Natural killer cell (primary cell): ENCODE data around the gene CCDC8. TPM values are rescaled to one million over a fixed set of nuclear protein-coding genes. Genes with fewer than 3 reads are reported as not detected.

Experiments used
- ATAC-seq, 3 donors: fragments of 150-1000 bp in 2 of 3; fragments of 200-7000 bp in 1 of 3; cut with Tn5 transposase; 1 replicate in 1 of 3; 2 replicates in 2 of 3; pipeline ENCODE4 v1.10.0; 2021; ENCODE audit warnings: mild to moderate bottlenecking in 2 of 3, moderate library complexity in 2 of 3
- DNase-seq, 2 donors: peaks; one replicate each; pipeline versions ENCODE4 v3.0.0 to v3.0.0-alpha.2; 2013 to 2021; ENCODE audit warnings: mixed read lengths in 1 of 2
- H3K27ac ChIP-seq: one replicate; pipeline ENCODE4 v1.5.1; 2013; ENCODE audit warnings: mild to moderate bottlenecking, low read length
- H3K27me3 ChIP-seq: one replicate; pipeline ENCODE4 v1.6.1; 2013; ENCODE audit warnings: low read length; ENCODE audit not compliant: control insufficient read depth, insufficient read depth
- H3K36me3 ChIP-seq: one replicate; pipeline ENCODE4 v1.6.1; 2013; ENCODE audit warnings: low read length; ENCODE audit not compliant: control insufficient read depth, insufficient read depth
- H3K4me1 ChIP-seq: one replicate; pipeline ENCODE4 v1.6.1; 2013; ENCODE audit warnings: low read length; ENCODE audit not compliant: control insufficient read depth, insufficient read depth
- H3K4me3 ChIP-seq: one replicate; pipeline ENCODE4 v1.5.1; 2013; ENCODE audit warnings: low read length
- H3K9me3 ChIP-seq: one replicate; pipeline ENCODE4 v1.6.1; 2013; ENCODE audit warnings: low read length; ENCODE audit not compliant: control insufficient read depth, insufficient read depth
- H3K27ac Mint-ChIP-seq, 2 donors: one replicate each; pipeline ENCODE4 v1.8.0; 2022; ENCODE audit warnings: mild to moderate bottlenecking in 2 of 2, mixed read lengths in 2 of 2, moderate library complexity in 1 of 2
- H3K27me3 Mint-ChIP-seq, 2 donors: one replicate each; pipeline ENCODE4 v1.8.0; 2022; ENCODE audit warnings: low read depth in 2 of 2, mixed read lengths in 2 of 2
- H3K36me3 Mint-ChIP-seq: one replicate; pipeline ENCODE4 v1.8.0; 2022; ENCODE audit warnings: mixed read lengths
- H3K4me1 Mint-ChIP-seq, 2 donors: one replicate each; pipeline ENCODE4 v1.8.0; 2022; ENCODE audit warnings: mixed read lengths in 2 of 2
- H3K4me3 Mint-ChIP-seq: one replicate; pipeline ENCODE4 v1.8.0; 2022; ENCODE audit warnings: mild to moderate bottlenecking, moderate library complexity, mixed read lengths
- H3K9me3 Mint-ChIP-seq, 2 donors: one replicate each; pipeline ENCODE4 v1.8.0; 2022; ENCODE audit warnings: mixed read lengths in 2 of 2
- WGBS: methylation state at CpG from one replicate; pipeline ENCODE4 v1.1.7; 2013; ENCODE audit warnings: missing lambda C conversion rate; ENCODE audit not compliant: insufficient coverage; 5-methylcytosine and 5-hydroxymethylcytosine counted together
- intact Hi-C: fragments of 100-400 bp; cut with micrococcal nuclease; formaldehyde crosslinking; loops from one replicate; pipeline ENCODE4 v1.14.2; 2022
- total RNA-seq, 4 donors: library from RNA; stranded (reverse); fragments of 120-200 nt in 1 of 4; gene quantifications; one replicate each; pipeline versions ENCODE4 v1.2.3 to v1.2.4, GENCODE V29; 2013 to 2022
- TF ChIP-seq, protein P1 (sequence below): fragments of 200-600 bp; IDR thresholded peaks from one replicate; pipeline ENCODE4 v1.8.0; 2022; ENCODE audit warnings: antibody characterized with exemption

CCDC8 gene, protein sequence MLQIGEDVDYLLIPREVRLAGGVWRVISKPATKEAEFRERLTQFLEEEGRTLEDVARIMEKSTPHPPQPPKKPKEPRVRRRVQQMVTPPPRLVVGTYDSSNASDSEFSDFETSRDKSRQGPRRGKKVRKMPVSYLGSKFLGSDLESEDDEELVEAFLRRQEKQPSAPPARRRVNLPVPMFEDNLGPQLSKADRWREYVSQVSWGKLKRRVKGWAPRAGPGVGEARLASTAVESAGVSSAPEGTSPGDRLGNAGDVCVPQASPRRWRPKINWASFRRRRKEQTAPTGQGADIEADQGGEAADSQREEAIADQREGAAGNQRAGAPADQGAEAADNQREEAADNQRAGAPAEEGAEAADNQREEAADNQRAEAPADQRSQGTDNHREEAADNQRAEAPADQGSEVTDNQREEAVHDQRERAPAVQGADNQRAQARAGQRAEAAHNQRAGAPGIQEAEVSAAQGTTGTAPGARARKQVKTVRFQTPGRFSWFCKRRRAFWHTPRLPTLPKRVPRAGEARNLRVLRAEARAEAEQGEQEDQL
- not detected for total RNA-seq
- not detected for total RNA-seq (2013)

DNA sequence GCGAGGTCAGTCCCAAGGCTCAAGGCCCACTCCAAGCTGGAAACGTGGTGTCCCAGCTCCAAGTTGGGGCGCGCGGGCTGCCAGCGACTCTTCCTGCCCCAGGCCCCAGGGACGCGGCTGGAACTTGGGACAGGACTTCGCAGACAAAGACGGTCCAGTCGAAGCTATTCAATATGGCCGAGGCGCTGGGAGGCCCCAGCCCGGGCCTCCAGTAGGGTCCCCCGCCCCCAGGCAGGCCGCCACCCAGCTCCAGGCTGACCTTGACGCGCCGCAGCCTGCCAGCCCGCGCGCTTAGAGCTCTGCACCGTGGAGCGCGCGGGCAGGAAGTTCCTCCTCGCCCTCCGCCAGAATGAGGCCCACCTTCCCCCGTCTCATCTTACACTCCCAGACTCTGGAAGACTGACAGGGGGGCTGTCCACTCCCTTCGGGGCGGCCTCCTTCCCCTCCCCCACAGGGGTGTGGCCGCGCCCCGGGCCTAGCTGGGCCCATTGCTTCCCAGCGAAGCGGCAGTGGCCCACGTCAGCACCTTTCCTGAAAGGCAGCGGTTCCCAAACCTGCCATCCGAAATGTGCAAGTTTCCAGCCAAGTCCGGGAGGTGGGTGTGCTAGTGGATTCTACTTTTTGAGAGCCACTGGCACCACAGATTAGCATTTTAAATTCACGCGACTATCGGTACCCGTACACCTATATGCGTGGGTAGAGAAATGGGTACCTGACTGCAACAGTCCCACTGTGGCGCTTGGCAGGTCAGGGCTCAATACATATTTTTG lies at the start of gene CCDC8:
Gene CCDC8 (minus strand): TSS at position 303 of the 770 bp plus-strand sequence. CDS start 754 bp downstream, outside the sequence.
- no peak within 1 kb of the TSS for H3K27ac ChIP-seq
- ATAC-seq (no peak), DNase-seq (no peak)
- H3K36me3 Mint-ChIP-seq = no peaks in the 10 kb centered on the region
- H3K4me3 ChIP-seq = no peak within 1 kb of the TSS
- H3K9me3 ChIP-seq = no peaks in the 10 kb centered on the region
- no peak within 1 kb of the TSS for H3K4me3 Mint-ChIP-seq
- H3K27ac Mint-ChIP-seq = no peak within 1 kb of the TSS
- H3K27me3 Mint-ChIP-seq = peaks cover 32 to 54% of the 10 kb centered on the region in 2 donors
- TF ChIP-seq, protein P1, sequence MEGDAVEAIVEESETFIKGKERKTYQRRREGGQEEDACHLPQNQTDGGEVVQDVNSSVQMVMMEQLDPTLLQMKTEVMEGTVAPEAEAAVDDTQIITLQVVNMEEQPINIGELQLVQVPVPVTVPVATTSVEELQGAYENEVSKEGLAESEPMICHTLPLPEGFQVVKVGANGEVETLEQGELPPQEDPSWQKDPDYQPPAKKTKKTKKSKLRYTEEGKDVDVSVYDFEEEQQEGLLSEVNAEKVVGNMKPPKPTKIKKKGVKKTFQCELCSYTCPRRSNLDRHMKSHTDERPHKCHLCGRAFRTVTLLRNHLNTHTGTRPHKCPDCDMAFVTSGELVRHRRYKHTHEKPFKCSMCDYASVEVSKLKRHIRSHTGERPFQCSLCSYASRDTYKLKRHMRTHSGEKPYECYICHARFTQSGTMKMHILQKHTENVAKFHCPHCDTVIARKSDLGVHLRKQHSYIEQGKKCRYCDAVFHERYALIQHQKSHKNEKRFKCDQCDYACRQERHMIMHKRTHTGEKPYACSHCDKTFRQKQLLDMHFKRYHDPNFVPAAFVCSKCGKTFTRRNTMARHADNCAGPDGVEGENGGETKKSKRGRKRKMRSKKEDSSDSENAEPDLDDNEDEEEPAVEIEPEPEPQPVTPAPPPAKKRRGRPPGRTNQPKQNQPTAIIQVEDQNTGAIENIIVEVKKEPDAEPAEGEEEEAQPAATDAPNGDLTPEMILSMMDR = no peak
- peaks cover 41% of the 10 kb centered on the region for H3K27me3 ChIP-seq
- WGBS = 17% methylated on average over 46 of the region's 46 CpGs
- H3K4me1 ChIP-seq = no peaks in the 10 kb centered on the region
- H3K9me3 Mint-ChIP-seq = no peaks in the 10 kb centered on the region
- no peaks in the 10 kb centered on the region for H3K36me3 ChIP-seq
- no peaks in the 10 kb centered on the region for H3K4me1 Mint-ChIP-seq
- intact Hi-C loops = no loop called here

DNA sequence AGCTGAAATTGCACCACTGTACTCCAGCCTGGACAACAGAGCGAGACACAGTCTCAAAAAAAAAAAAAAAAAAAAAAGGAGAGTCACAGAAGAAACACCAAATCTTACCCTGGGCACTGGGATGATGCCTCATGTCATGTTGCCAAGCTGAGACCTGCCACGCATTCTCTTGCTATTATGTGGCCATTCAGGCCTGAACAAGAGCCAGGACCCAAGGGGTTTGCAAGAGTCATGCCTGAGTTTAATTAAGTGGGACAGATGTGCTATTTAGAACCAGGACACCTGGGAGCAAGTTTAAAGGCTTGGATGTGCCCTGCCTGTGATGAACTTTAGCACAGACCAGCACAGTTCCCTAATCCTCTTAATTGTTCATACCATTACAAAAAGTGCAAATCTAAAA lies 48.2 kb upstream of the CCDC8 start:
- 91% methylated on average over 2 of the region's 2 CpGs for WGBS
- H3K27ac Mint-ChIP-seq = no peak overlapping the region
- H3K27me3 Mint-ChIP-seq = peaks cover 13 to 18% of the 10 kb centered on the region in 2 donors
- no peaks in the 10 kb centered on the region for H3K4me1 ChIP-seq
- no peak for DNase-seq
- H3K4me3 Mint-ChIP-seq = no peak overlapping the region
- H3K4me1 Mint-ChIP-seq = no peaks in the 10 kb centered on the region
- H3K9me3 Mint-ChIP-seq = no peaks in the 10 kb centered on the region
- no peaks in the 10 kb centered on the region for H3K36me3 ChIP-seq
- TF ChIP-seq, protein P1 = no peak
- no peaks in the 10 kb centered on the region for H3K9me3 ChIP-seq
- intact Hi-C loops = no loop called here
- no peaks in the 10 kb centered on the region for H3K27me3 ChIP-seq
- ATAC-seq = no peak
- no peak overlapping the region for H3K27ac ChIP-seq
- no peaks in the 10 kb centered on the region for H3K36me3 Mint-ChIP-seq
- H3K4me3 ChIP-seq = no peak overlapping the region

DNA sequence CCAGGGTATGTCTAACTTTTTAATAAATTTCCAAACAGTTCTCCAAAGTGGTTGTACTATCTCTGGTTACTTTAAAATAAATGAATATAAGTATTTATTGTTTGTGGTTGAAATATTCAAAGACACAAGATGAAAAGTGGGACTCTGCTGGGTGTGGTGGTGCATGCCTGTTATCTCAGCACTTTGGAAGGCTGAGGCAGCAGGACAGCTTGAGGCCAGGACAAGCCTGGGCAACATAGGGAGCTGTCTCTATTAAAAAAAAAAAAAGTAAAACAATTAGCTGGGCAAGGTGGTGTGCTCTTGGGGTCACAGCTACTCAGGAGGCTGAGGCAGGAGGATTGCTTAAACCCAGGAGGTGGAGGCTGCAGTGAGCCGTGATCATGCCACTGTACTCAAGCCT lies 47.6 kb upstream of the CCDC8 start:
- intact Hi-C loops = no loop called here
- TF ChIP-seq, protein P1 = no peak
- H3K27me3 ChIP-seq = no peaks in the 10 kb centered on the region
- no peak overlapping the region for H3K4me3 ChIP-seq
- no peaks in the 10 kb centered on the region for H3K9me3 Mint-ChIP-seq
- no peaks in the 10 kb centered on the region for H3K36me3 Mint-ChIP-seq
- H3K4me1 Mint-ChIP-seq = no peaks in the 10 kb centered on the region
- no peak overlapping the region for H3K27ac ChIP-seq
- WGBS = 80% methylated on average over 1 of the region's 1 CpG
- H3K27me3 Mint-ChIP-seq = peaks cover 18% of the 10 kb centered on the region in 2 donors
- H3K27ac Mint-ChIP-seq = no peak overlapping the region
- no peak for ATAC-seq
- no peaks in the 10 kb centered on the region for H3K4me1 ChIP-seq
- H3K4me3 Mint-ChIP-seq = no peak overlapping the region
- no peaks in the 10 kb centered on the region for H3K9me3 ChIP-seq
- no peak for DNase-seq
- no peaks in the 10 kb centered on the region for H3K36me3 ChIP-seq
